GM19324 (cell line): Measurements from ENCODE around the gene RHBDF1.

Experiments
- ATAC-seq: cut with Tn5 transposase; IDR thresholded peaks from one replicate; pipeline ENCODE4 v1.9.1; 2021; ENCODE audit warnings: mild to moderate bottlenecking, moderate library complexity; ENCODE audit not compliant: unreplicated experiment, low FRiP score

RHBDF1 gene, protein sequence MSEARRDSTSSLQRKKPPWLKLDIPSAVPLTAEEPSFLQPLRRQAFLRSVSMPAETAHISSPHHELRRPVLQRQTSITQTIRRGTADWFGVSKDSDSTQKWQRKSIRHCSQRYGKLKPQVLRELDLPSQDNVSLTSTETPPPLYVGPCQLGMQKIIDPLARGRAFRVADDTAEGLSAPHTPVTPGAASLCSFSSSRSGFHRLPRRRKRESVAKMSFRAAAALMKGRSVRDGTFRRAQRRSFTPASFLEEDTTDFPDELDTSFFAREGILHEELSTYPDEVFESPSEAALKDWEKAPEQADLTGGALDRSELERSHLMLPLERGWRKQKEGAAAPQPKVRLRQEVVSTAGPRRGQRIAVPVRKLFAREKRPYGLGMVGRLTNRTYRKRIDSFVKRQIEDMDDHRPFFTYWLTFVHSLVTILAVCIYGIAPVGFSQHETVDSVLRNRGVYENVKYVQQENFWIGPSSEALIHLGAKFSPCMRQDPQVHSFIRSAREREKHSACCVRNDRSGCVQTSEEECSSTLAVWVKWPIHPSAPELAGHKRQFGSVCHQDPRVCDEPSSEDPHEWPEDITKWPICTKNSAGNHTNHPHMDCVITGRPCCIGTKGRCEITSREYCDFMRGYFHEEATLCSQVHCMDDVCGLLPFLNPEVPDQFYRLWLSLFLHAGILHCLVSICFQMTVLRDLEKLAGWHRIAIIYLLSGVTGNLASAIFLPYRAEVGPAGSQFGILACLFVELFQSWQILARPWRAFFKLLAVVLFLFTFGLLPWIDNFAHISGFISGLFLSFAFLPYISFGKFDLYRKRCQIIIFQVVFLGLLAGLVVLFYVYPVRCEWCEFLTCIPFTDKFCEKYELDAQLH

GRCh38 chr16:72561-73548, at the start of gene RHBDF1:
Gene RHBDF1, minus strand, starts transcription at chr16:72631. Its CDS starts 7,616 bp downstream, at chr16:65015.
- ATAC-seq, result no peak

GRCh38 chr16:120756-121155, 48.3 kb upstream of the RHBDF1 start:
- ATAC-seq, result no peak

- no peak for ATAC-seq
Observed at GRCh38 chr16:119835-120491, 47.5 kb upstream of the RHBDF1 start.

GRCh38 chr16:119295-119694, 46.9 kb upstream of the RHBDF1 start:
- ATAC-seq, result no peak

DNA sequence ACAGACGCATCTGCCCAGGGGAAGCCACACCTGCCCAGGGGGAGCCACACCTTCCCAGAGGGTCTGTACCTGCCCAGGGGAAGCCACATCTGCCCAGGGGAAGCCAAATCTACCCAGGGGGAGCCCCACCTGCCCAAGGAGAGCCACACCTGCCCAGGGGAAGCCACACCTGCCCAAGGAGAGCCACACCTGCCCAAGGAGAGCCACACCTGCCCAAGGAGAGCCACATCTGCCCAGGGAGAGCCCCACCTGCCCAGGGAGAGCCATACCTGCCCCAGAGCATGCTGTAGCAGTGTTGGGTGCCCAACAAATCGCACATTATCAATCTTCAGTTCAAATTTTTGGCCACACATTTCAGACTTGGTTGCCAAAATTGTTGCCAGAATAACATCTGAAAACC, 46.4 kb upstream of the RHBDF1 start:
- no peak for ATAC-seq

- ATAC-seq, result no peak
Observed at GRCh38 chr16:117379-118365, 45.2 kb upstream of the RHBDF1 start.

- no peak for ATAC-seq
Observed at GRCh38 chr16:116015-116414, 43.6 kb upstream of the RHBDF1 start.

DNA sequence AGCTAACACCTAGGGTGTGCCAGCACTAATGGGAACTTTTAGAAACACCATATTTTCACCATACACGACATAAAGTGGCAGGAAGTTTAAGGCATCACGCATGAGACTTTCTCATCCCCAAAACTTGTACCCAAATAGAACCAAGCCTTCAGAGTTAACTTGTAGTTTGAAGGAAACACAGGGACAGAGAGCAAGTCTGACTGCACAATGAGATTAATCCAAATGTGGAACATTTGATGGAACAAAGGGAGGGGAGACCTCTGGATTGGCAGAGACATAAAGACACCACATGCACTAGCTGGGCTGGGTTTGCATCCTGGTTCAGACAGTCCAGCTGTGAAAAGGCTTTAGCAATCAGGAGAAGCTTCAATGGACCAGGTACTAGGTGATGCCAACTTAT, 41.9 kb upstream of the RHBDF1 start:
- no peak for ATAC-seq

- no peak for ATAC-seq
Observed at GRCh38 chr16:112153-112840, 39.9 kb upstream of the RHBDF1 start.

DNA sequence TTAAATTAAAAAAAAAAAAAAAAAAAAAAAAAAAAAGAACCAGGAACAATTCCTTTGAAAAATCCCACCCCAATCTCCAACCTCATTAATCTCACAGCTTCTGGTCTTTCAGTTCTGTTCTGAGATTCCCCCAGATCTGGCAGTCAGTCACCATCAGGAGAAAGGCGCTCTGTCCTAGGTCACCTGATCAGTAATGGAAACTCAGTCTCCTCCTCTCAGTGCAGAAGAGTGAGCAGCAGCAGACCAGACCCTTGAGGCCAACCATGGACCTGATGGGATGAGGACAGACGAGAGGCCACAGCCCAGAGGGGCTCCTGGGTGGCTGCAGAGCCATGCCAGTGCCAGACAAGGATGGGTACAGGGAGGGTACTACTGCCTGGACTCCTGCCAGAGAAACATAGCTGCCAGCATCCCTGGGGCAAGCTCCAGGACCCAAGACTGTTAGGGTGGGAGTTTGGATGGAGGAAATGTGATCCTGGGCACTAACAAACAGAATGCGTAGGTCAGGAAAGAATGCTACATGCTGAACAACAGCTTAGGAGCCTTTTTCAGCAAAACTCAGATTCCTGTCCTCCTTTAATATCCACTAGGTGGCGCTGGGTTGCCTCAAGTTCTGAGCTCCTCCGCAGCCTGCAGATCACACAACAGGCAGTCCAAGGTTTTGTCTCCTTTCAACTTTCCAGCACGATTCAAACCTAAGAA, 34.3 kb upstream of the RHBDF1 start:
- ATAC-seq, result no peak

- ATAC-seq, result no peak
Observed at GRCh38 chr16:105521-105920, 33.1 kb upstream of the RHBDF1 start.

DNA sequence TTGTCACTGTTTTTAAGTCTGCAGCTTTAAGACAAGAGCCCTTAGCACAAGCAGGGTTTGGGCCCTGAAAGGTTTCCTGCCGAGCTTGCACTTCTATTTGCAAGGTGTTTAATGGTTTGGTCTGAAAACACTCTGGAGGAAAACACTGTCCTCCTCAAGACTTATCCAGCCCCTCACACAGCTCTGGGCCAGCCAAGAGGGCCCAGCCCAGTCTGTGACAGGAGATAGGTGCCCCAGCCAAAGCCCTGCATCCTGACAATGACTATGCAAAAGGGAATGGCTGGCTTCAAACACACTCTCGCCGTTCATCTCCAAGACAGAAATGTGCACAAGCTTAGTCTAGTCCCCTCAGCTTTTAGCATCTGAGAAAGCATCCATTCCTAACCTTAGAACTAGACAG, 32.5 kb upstream of the RHBDF1 start:
- no peak for ATAC-seq

- ATAC-seq, result no peak
Observed at GRCh38 chr16:104355-104754, 31.9 kb upstream of the RHBDF1 start.

GRCh38 chr16:102060-102855, 29.8 kb upstream of the RHBDF1 start:
- ATAC-seq, result no peak

DNA sequence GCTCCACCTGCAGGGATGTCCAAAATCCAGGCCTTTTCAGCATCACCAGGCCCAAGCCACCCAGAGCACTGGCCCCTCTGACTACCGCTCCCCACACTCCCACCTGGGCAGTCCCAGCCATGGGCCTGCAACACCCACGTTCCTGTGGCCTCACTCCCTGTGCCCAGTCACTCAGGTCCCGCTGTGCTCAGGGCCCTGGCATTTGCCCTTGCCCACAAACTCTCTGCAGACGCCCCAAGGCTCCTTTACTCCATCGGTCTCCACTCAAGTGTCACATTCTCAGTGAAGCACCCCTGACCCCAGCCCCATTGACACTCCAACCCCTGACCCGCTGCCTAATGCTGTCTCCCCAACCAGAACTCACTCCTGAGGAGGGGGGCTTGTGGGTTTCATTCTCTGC, 29.2 kb upstream of the RHBDF1 start:
- ATAC-seq, result no peak

- ATAC-seq, result no peak
Observed at GRCh38 chr16:100989-101388, 28.6 kb upstream of the RHBDF1 start.

DNA sequence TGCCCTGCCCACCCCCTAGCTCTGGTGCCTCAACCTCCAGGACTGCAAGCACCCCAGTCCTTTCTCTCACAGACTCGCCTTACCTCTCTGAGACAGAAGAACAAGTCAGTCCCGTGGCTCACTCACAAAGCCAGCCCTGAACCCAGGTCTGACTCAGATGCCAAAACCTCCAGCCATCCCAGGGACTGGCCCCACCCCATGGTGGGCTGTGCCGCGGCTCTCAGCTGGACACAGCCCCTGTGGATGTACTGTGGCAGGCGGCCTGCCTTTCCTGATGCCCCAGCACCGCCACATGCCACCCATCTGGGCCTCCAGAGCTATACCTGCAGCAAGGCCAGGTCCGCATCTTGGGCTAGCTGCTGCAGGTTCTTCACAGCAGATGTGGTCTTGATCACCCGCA, 25.4 kb upstream of the RHBDF1 start:
- ATAC-seq, result no peak
